GM19351 (cell line): ENCODE data around the gene SLC25A17.
"Not testable (repeated sequence)": the region's sequence is repeated elsewhere in the genome, so short reads cannot be mapped to it uniquely, and the experiment has no call there.

ENCODE experiments used
- ATAC-seq: cut with Tn5 transposase; IDR thresholded peaks from one replicate; pipeline ENCODE4 v1.9.1; 2021; ENCODE audit warnings: mild to moderate bottlenecking, moderate library complexity; ENCODE audit not compliant: unreplicated experiment

The SLC25A17 gene

GRCh38 chr22:40758851-40759250 is 60.3 kb downstream of the SLC25A17 start:
- not testable (repeated sequence) for ATAC-seq

- ATAC-seq: no peak
Observed at GRCh38 chr22:40758390-40758789, 60.8 kb downstream of the SLC25A17 start.

- no peak for ATAC-seq
Observed at GRCh38 chr22:40757071-40757470, 62.1 kb downstream of the SLC25A17 start.

GRCh38 chr22:40753114-40753513 is 66.0 kb downstream of the SLC25A17 start:
- no peak for ATAC-seq

GRCh38 chr22:40751250-40751649 is 67.9 kb downstream of the SLC25A17 start:
- no peak for ATAC-seq

- no peak for ATAC-seq
Observed at GRCh38 chr22:40749829-40750228, 69.3 kb downstream of the SLC25A17 start.

GRCh38 chr22:40748388-40749355 is 70.5 kb downstream of the SLC25A17 start:
- no peak for ATAC-seq

- ATAC-seq: no peak
Observed at GRCh38 chr22:40747361-40747760, 71.8 kb downstream of the SLC25A17 start.

GRCh38 chr22:40746428-40747220 is 72.5 kb downstream of the SLC25A17 start:
- ATAC-seq: no peak

GRCh38 chr22:40743768-40744167 is 75.4 kb downstream of the SLC25A17 start:
- no peak for ATAC-seq

GRCh38 chr22:40741116-40741515 is 78.0 kb downstream of the SLC25A17 start:
- no peak for ATAC-seq

GRCh38 chr22:40739721-40740120 is 79.4 kb downstream of the SLC25A17 start:
- no peak for ATAC-seq

- no peak for ATAC-seq
Observed at GRCh38 chr22:40733919-40734318, 85.2 kb downstream of the SLC25A17 start.

- ATAC-seq: no peak
Observed at GRCh38 chr22:40732999-40733292, 86.2 kb downstream of the SLC25A17 start.

- no peak for ATAC-seq
Observed at GRCh38 chr22:40729284-40729683, 89.9 kb downstream of the SLC25A17 start.

- ATAC-seq: no peak
Observed at GRCh38 chr22:40728731-40729189, 90.4 kb downstream of the SLC25A17 start.

GRCh38 chr22:40727964-40728615 is 91.1 kb downstream of the SLC25A17 start:
- ATAC-seq: no peak

GRCh38 chr22:40727070-40727963 is 91.8 kb downstream of the SLC25A17 start:
- ATAC-seq: no peak

- no peak for ATAC-seq
Observed at GRCh38 chr22:40726514-40726913, 92.6 kb downstream of the SLC25A17 start.

GRCh38 chr22:40723396-40723933 is 95.7 kb downstream of the SLC25A17 start:
- ATAC-seq: no peak
